Stomach (tissue), 9 donors: ENCODE measurements around the gene NAV2. TPM values are rescaled to one million over a fixed set of nuclear protein-coding genes. Genes with fewer than 3 reads are reported as not detected.

ENCODE experiments used
- DNase-seq, 2 donors: peaks; one replicate each; pipeline versions ENCODE4 v3.0.0 to v3.0.0-alpha.2; 2013 to 2019
- H3K27ac ChIP-seq, 5 donors: fragments of 200-600 bp in 4 of 5; sonication (generic) in 4 of 5; one replicate each; pipeline ENCODE4 v1.5.1; 2013 to 2019; ENCODE audit warnings: mild to moderate bottlenecking in 1 of 5, moderate library complexity in 1 of 5
- H3K27me3 ChIP-seq, 3 donors: fragments of 200-600 bp; sonication (generic); one replicate each; pipeline ENCODE4 v1.5.1; 2017 to 2019; ENCODE audit warnings: mixed run types in 1 of 3
- H3K36me3 ChIP-seq, 4 donors: fragments of 200-600 bp; sonication (generic); 1 replicate in 3 of 4; 2 replicates in 1 of 4; pipeline ENCODE4 v1.5.1; 2016 to 2019
- H3K4me1 ChIP-seq, 4 donors: fragments of 200-600 bp; sonication (generic); one replicate each; pipeline ENCODE4 v1.5.1; 2016 to 2019
- H3K4me3 ChIP-seq, 4 donors: fragments of 200-600 bp; sonication (generic) in 3 of 4; one replicate each; pipeline ENCODE4 v1.5.1; 2016 to 2019; ENCODE audit warnings: mild to moderate bottlenecking in 1 of 4
- H3K9me3 ChIP-seq, 4 donors: fragments of 200-600 bp; sonication (generic); one replicate each; pipeline ENCODE4 v1.5.1; 2016 to 2019
- EP300 ChIP-seq: sonication (generic); formaldehyde crosslinking; IDR thresholded peaks from one replicate; pipeline ENCODE4 v1.6.1; 2017; ENCODE audit warnings: antibody characterized with exemption
- POLR2A ChIP-seq, 4 donors: fragments of 450-650 bp; IDR thresholded peaks; one replicate each; pipeline ENCODE4 v1.6.1; 2016; ENCODE audit warnings: antibody characterized with exemption in 4 of 4, control low read depth in 2 of 4, mild to moderate bottlenecking in 1 of 4, moderate library complexity in 1 of 4
- POLR2AphosphoS5 ChIP-seq, 3 donors: sonication (generic); formaldehyde crosslinking; IDR thresholded peaks; one replicate each; pipeline ENCODE4 v1.6.1; 2016; ENCODE audit warnings: antibody characterized with exemption in 3 of 3
- WGBS, 5 donors: extraction: QIAGEN DNeasy Blood & Tissue Kit in 3 of 5; methylation state at CpG; one replicate each; pipeline versions ENCODE4 v1.1.5 to v1.1.7; 2013 to 2018; 5-methylcytosine and 5-hydroxymethylcytosine counted together
- intact Hi-C: fragments of 100-400 bp; cut with DNase I; formaldehyde crosslinking; loops from one replicate; pipeline ENCODE4 v1.15.1; 2023; ENCODE audit warnings: low total_unique reads
- polyA plus RNA-seq, 3 donors: library from polyadenylated mRNA; stranded (reverse); fragments of 200-250 nt; gene quantifications; one replicate each; pipeline ENCODE4 v1.2.3, GENCODE V29; 2013
- total RNA-seq, 5 donors: library from RNA; depleted of rRNA; stranded (reverse); fragments of >200 nt; gene quantifications; one replicate each; pipeline versions ENCODE4 v1.1.0 to v1.2.3, GENCODE V29; 2014 to 2016
- TF ChIP-seq, protein P1 (sequence below), 7 experiments: fragments of 450-650 bp in 4 of 7; fragments of 200-600 bp in 3 of 7; sonication (generic) in 3 of 7; IDR thresholded peaks; one replicate each; pipeline ENCODE4 v1.5.1; 2016 to 2019; ENCODE audit warnings: antibody characterized with exemption in 7 of 7, control low read depth in 2 of 7, mild to moderate bottlenecking in 1 of 7
- donor health status: healthy with polysubstance abuse.
- donor health status: Bipolar disorder and iron deficiency.
- donor health status: healthy.

NAV2 gene
- total and polyA plus RNA-seq, 8 donors = 1.8 to 92.4 (median 7.9) TPM

DNA sequence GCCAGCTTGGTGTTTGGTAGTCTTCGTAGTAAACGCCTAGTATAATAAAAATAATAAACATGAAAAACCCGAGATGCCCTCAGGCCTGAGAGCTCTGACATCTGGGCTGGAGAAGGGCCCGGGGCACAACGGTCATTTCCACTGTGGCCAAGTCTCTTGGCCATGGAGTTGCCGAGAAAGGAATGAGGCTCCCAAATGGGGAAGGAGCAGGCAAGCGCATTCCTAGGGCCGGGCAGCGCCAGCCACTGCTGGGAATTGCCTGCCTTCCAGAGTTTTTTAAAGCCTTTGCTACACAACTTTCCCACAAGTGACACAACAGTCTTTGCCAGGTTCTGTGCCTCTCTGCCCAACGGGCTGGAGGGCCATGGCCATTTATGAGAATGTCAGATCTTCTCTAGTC, 103.4 kb downstream of the NAV2 start:
- Histone ChIP-seq H3K9me3 (no peaks in the 10 kb centered on the region), H3K36me3 (no peaks in the 10 kb centered on the region), H3K4me1 (peaks cover 0 to 78% (median 49%) of the 10 kb centered on the region in 4 donors), H3K27ac (no peak overlapping the region), H3K27me3 (no peaks in the 10 kb centered on the region), H3K4me3 (no peak overlapping the region)
- intact Hi-C loops = no loop called here
- TF ChIP-seq POLR2AphosphoS5 (IDR thresholded peaks at IDR 0.05) = peak in 1 of 3 donors; percentile 13
- TF ChIP-seq POLR2A (IDR thresholded peaks at IDR 0.05) = no peak
- TF ChIP-seq, protein P1, sequence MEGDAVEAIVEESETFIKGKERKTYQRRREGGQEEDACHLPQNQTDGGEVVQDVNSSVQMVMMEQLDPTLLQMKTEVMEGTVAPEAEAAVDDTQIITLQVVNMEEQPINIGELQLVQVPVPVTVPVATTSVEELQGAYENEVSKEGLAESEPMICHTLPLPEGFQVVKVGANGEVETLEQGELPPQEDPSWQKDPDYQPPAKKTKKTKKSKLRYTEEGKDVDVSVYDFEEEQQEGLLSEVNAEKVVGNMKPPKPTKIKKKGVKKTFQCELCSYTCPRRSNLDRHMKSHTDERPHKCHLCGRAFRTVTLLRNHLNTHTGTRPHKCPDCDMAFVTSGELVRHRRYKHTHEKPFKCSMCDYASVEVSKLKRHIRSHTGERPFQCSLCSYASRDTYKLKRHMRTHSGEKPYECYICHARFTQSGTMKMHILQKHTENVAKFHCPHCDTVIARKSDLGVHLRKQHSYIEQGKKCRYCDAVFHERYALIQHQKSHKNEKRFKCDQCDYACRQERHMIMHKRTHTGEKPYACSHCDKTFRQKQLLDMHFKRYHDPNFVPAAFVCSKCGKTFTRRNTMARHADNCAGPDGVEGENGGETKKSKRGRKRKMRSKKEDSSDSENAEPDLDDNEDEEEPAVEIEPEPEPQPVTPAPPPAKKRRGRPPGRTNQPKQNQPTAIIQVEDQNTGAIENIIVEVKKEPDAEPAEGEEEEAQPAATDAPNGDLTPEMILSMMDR (IDR thresholded peaks at IDR 0.05) = no peak
- peak; percentile 20 for TF ChIP-seq EP300
- 55 to 75% (median 73%) methylated on average over 10 of the region's 10 CpGs for WGBS, 5 donors
- no peak for DNase-seq

DNA sequence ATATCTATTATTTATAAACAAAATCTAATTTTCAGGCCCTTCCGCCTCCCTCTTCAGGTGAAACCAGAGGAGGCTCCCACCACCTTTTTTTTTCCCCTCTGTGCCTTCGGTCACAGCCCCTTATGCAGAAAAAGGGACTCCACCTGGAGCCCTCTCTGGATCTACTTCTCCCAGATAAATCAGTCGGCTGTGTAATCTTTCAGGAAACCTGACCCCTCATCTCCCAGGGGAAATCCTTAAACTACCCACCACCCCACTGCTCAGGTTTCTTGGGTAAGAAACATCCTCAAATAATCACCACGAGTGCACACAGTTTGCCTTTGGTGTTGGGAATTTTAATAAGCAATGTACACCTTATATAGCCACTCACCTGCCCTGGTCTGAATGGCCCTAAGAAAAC, 104.2 kb downstream of the NAV2 start:
- intact Hi-C loops = no loop called here
- TF ChIP-seq EP300 = no peak
- TF ChIP-seq POLR2AphosphoS5 (IDR thresholded peaks at IDR 0.05) = no peak
- TF ChIP-seq, protein P1 (IDR thresholded peaks at IDR 0.05) = no peak
- Histone ChIP-seq H3K27ac (peak overlapping the region in 1 of 5 donors; percentile 10), H3K36me3 (no peaks in the 10 kb centered on the region), H3K4me1 (peaks cover 0 to 76% (median 44%) of the 10 kb centered on the region in 4 donors), H3K9me3 (no peaks in the 10 kb centered on the region), H3K4me3 (no peak overlapping the region), H3K27me3 (no peaks in the 10 kb centered on the region)
- no peak for DNase-seq
- 40 to 53% (median 48%) methylated on average over 4 of the region's 4 CpGs for WGBS, 5 donors

DNA sequence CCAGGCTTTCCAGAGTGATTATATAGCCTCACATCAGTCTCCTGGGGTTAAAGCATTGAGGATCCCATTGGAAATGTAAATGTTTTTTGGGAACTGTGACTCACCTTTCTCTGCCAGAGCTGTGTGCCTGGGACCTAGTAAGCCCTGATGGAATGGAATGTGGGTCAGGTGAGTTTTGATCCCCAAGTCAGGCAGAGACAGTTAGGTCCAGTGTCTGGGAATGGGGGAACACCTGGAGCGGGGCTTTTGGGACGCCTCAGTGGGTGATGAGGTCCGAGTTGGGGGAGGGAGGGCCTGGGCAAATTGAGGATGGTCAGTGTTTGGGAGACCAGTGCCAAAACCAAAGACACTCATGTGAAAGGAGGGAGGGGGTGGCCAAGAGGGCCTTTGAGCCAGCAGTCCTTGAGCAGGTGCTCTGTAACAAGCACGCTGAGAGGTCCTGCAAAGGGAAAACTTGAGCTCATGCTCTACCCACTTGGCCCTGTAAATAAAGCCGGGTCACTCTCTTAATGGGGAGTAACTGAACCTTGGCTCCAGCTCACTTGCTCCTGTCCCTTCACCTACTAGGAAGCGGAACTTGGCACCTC, 104.7 kb downstream of the NAV2 start:
- H3K4me1 ChIP-seq = peaks cover 0 to 70% (median 39%) of the 10 kb centered on the region in 4 donors
- H3K9me3 ChIP-seq = no peaks in the 10 kb centered on the region
- DNase-seq = peak in 1 of 2 donors; percentile 60
- no peaks in the 10 kb centered on the region for H3K27me3 ChIP-seq
- no peak overlapping the region for H3K4me3 ChIP-seq
- 58 to 76% (median 62%) methylated on average over 6 of the region's 6 CpGs for WGBS, 5 donors
- no peaks in the 10 kb centered on the region for H3K36me3 ChIP-seq
- TF ChIP-seq POLR2AphosphoS5 (IDR thresholded peaks at IDR 0.05) (no peak), POLR2A (IDR thresholded peaks at IDR 0.05) (no peak)
- TF ChIP-seq, protein P1 (IDR thresholded peaks at IDR 0.05) = no peak
- H3K27ac ChIP-seq = peak overlapping the region in 3 of 5 donors; percentile 10 to 46 (median 16)
- intact Hi-C loops = no loop called here

DNA sequence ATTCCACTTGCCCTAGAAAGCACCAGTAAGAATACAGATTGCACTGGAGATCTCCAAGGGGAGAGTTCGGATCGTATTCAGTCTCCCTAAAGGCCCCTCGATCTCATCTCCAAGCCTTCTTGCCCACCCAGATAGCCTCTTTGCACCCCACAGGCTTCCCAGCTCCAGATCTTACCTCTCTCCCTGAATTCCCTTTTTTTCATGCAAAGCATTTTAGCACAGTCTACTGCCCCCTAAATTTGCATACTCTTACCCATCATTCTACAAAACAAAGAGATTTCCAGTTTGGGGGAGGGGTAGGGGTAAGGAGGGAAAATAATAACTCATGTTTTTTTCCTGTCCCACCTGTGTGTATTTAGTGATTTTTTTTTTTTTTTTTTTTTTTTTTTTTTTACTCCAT, 105.2 kb downstream of the NAV2 start:
- peaks cover 0 to 65% (median 37%) of the 10 kb centered on the region in 4 donors for H3K4me1 ChIP-seq
- H3K4me3 ChIP-seq = no peak overlapping the region
- H3K36me3 ChIP-seq = no peaks in the 10 kb centered on the region
- peak overlapping the region in 1 of 5 donors; percentile 10 for H3K27ac ChIP-seq
- no peaks in the 10 kb centered on the region for H3K9me3 ChIP-seq
- TF ChIP-seq POLR2AphosphoS5 (IDR thresholded peaks at IDR 0.05) (no peak), POLR2A (IDR thresholded peaks at IDR 0.05) (no peak), EP300 (no peak)
- TF ChIP-seq, protein P1 (IDR thresholded peaks at IDR 0.05) = no peak
- intact Hi-C loops = no loop called here
- H3K27me3 ChIP-seq = no peaks in the 10 kb centered on the region
- DNase-seq = no peak
- 28 to 73% (median 67%) methylated on average over 3 of the region's 3 CpGs for WGBS, 5 donors
